ENCODE measurements around the gene PRPF6.

The PRPF6 gene

DNA sequence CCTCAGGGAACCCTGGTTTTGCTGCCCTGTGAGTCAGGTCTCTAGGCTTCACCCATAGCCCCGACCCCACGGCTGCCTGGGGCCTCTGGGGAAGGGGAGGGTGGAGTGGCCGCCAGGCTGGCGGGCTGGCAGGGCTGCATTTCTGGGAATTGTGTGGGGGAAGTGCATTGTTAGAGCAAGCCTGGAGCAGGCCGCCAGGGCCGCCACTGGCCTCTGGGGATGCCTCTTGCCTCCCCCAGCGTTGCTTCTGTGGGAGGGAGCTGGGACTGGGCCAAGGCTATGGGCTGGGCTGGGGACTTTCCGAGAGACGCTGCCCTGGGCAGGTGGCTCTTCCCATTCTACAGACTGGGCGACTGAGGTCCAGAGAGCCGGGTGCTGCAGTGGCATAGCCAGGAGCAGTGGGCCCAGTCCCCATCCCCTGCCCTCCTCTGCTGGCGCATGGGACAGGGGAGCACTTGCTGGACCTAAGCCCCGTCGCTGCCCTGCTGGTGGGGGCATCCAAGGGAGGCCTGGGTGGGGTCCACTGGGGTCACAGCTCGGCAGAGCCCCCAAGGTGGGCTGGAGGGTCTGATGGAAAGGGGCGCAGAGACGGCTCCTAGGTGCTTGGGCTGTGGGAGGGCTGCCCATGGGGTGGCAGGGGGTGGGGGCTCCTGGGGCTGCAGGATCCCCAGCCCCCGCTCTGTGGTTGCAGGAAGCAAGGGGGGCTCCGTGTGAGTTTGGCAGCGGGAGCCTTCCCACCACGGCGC, 75.1 kb downstream of the PRPF6 start:
- no peaks in the 10 kb centered on the region for H3K9me2 ChIP-seq (replicated peaks; ENCODE audit: control insufficient read depth, low read length)
- H4K20me1 ChIP-seq (ENCODE audit: control insufficient read depth, insufficient read depth, low read depth, low read length): no peaks in the 10 kb centered on the region
- no peaks in the 10 kb centered on the region for H3K9me3 ChIP-seq (ENCODE audit: control insufficient read depth, insufficient read depth, low read length)
- H3K27me3 ChIP-seq (ENCODE audit: control insufficient read depth, low read length): peaks cover 39% of the 10 kb centered on the region
- H3K27ac ChIP-seq (ENCODE audit: low read depth, low read length): no peak overlapping the region
- H3K4me1 ChIP-seq (ENCODE audit: control insufficient read depth, low read length): peaks cover 17% of the 10 kb centered on the region
- H3K36me3 ChIP-seq (ENCODE audit: control insufficient read depth, low read length): no peaks in the 10 kb centered on the region
- H3K4me2 ChIP-seq (ENCODE audit: low read length): no peak overlapping the region
- no peak overlapping the region for H3K4me3 ChIP-seq (ENCODE audit: low read length)
- TF ChIP-seq EZH2phosphoT487 (IDR thresholded peaks at IDR 0.05; ENCODE audit: borderline replicate concordance, low read length): no peak
- TF ChIP-seq, protein P1, sequence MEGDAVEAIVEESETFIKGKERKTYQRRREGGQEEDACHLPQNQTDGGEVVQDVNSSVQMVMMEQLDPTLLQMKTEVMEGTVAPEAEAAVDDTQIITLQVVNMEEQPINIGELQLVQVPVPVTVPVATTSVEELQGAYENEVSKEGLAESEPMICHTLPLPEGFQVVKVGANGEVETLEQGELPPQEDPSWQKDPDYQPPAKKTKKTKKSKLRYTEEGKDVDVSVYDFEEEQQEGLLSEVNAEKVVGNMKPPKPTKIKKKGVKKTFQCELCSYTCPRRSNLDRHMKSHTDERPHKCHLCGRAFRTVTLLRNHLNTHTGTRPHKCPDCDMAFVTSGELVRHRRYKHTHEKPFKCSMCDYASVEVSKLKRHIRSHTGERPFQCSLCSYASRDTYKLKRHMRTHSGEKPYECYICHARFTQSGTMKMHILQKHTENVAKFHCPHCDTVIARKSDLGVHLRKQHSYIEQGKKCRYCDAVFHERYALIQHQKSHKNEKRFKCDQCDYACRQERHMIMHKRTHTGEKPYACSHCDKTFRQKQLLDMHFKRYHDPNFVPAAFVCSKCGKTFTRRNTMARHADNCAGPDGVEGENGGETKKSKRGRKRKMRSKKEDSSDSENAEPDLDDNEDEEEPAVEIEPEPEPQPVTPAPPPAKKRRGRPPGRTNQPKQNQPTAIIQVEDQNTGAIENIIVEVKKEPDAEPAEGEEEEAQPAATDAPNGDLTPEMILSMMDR (IDR thresholded peaks at IDR 0.05; ENCODE audit: low read depth, low read length, poor library complexity, severe bottlenecking): no peak
- no peaks in the 10 kb centered on the region for H3K79me2 ChIP-seq (ENCODE audit: control insufficient read depth, low read length)
- no peaks in the 10 kb centered on the region for H3F3A ChIP-seq (ENCODE audit: control insufficient read depth, insufficient read depth)

GRCh38 chr20:64056639-64056888, 75.6 kb downstream of the PRPF6 start:
- Histone ChIP-seq H3K27me3 (ENCODE audit: control insufficient read depth, low read length) (peaks cover 36% of the 10 kb centered on the region), H3K4me2 (ENCODE audit: low read length) (no peak overlapping the region), H3K4me3 (ENCODE audit: low read length) (no peak overlapping the region), H3K36me3 (ENCODE audit: control insufficient read depth, low read length) (no peaks in the 10 kb centered on the region), H3K79me2 (ENCODE audit: control insufficient read depth, low read length) (no peaks in the 10 kb centered on the region), H3K27ac (ENCODE audit: low read depth, low read length) (no peak overlapping the region), H3K4me1 (ENCODE audit: control insufficient read depth, low read length) (peaks cover 17% of the 10 kb centered on the region), H3K9me3 (ENCODE audit: control insufficient read depth, insufficient read depth, low read length) (no peaks in the 10 kb centered on the region), H4K20me1 (ENCODE audit: control insufficient read depth, insufficient read depth, low read depth, low read length) (no peaks in the 10 kb centered on the region), H3K9me2 (replicated peaks; ENCODE audit: control insufficient read depth, low read length) (no peaks in the 10 kb centered on the region), H3F3A (ENCODE audit: control insufficient read depth, insufficient read depth) (no peaks in the 10 kb centered on the region)
- no peak for TF ChIP-seq EZH2phosphoT487 (IDR thresholded peaks at IDR 0.05; ENCODE audit: borderline replicate concordance, low read length)
- TF ChIP-seq, protein P1 (IDR thresholded peaks at IDR 0.05; ENCODE audit: low read depth, low read length, poor library complexity, severe bottlenecking): no peak

DNA sequence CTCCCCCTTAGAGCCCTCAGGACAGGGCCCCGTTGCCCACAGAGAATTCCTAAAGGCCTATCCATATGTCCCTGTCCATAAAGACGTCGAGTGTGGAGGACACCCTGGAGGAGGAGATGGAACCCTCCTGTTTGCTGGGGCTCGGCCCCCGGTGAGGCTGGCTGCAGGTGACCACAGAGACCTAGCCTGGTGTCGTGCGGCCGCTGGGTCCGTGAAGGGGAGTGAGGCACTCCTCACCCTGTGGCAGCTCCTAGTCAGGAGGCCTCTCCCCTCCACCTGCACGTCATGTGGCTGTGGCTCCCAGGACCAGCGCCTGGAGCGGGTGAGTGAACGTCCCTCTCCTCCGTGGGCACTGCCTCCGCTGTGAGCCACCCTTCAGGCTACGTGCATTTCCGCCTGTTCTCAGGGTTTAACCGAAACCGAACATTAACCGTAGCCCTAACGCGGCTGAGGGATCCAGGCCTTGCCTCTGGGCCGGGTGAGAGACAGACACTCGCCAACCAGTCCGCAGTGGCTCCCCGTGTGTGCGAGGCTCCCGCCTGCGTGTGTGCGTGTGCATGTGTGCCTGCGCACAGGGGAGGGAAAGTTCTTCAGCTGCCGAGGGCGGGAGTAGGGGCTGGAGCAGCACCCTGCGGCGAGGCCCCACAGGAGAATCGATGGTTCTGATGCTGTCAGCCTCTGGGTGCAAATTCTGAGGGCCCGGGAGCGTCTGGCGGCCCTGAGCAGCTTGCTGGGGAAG, 76.1 kb downstream of the PRPF6 start:
- H3K79me2 ChIP-seq (ENCODE audit: control insufficient read depth, low read length): no peaks in the 10 kb centered on the region
- no peaks in the 10 kb centered on the region for H3K9me2 ChIP-seq (replicated peaks; ENCODE audit: control insufficient read depth, low read length)
- H3K4me2 ChIP-seq (ENCODE audit: low read length): peak overlapping the region; percentile 66; the same call in 1 of the 2 replicates
- TF ChIP-seq, protein P1 (IDR thresholded peaks at IDR 0.05; ENCODE audit: low read depth, low read length, poor library complexity, severe bottlenecking): no peak
- TF ChIP-seq EZH2phosphoT487 (IDR thresholded peaks at IDR 0.05; ENCODE audit: borderline replicate concordance, low read length): no peak
- peaks cover 31% of the 10 kb centered on the region for H3K27me3 ChIP-seq (ENCODE audit: control insufficient read depth, low read length)
- peaks cover 17% of the 10 kb centered on the region for H3K4me1 ChIP-seq (ENCODE audit: control insufficient read depth, low read length)
- H3F3A ChIP-seq (ENCODE audit: control insufficient read depth, insufficient read depth): no peaks in the 10 kb centered on the region
- no peaks in the 10 kb centered on the region for H3K36me3 ChIP-seq (ENCODE audit: control insufficient read depth, low read length)
- H3K9me3 ChIP-seq (ENCODE audit: control insufficient read depth, insufficient read depth, low read length): no peaks in the 10 kb centered on the region
- no peaks in the 10 kb centered on the region for H4K20me1 ChIP-seq (ENCODE audit: control insufficient read depth, insufficient read depth, low read depth, low read length)
- no peak overlapping the region for H3K4me3 ChIP-seq (ENCODE audit: low read length)
- H3K27ac ChIP-seq (ENCODE audit: low read depth, low read length): no peak overlapping the region
